ENCODE measurements around the gene IL4I1. TPM values are rescaled to one million over a fixed set of nuclear protein-coding genes. Genes with fewer than 3 reads are reported as not detected.

The IL4I1 gene
- total RNA-seq, 1 donor from 2014 or later = 0.35 TPM

GRCh38 chr19:49852631-49853126 is 44.0 kb downstream of the IL4I1 start:
- DNase-seq (ENCODE audit: low read depth) = no peak

- peak; percentile 45 for DNase-seq (ENCODE audit: low read depth)
Observed at GRCh38 chr19:49851456-49852259, 45.0 kb downstream of the IL4I1 start.

- peak; percentile 94 for DNase-seq (ENCODE audit: low read depth)
Observed at GRCh38 chr19:49850487-49851342, 46.0 kb downstream of the IL4I1 start, which contains the start of gene PTOV1. Gene PTOV1, plus strand, starts transcription at chr19:49851159.

GRCh38 chr19:49850221-49850486 is 46.5 kb downstream of the IL4I1 start:
- no peak for DNase-seq (ENCODE audit: low read depth)

- DNase-seq (ENCODE audit: low read depth) = no peak
Observed at GRCh38 chr19:49849433-49850220, 47.1 kb downstream of the IL4I1 start.

GRCh38 chr19:49848938-49849337 is 47.7 kb downstream of the IL4I1 start:
- no peak for DNase-seq (ENCODE audit: low read depth)

GRCh38 chr19:49847731-49848696 is 48.7 kb downstream of the IL4I1 start:
- peak; percentile 56 for DNase-seq (ENCODE audit: low read depth)

- no peak for DNase-seq (ENCODE audit: low read depth)
Observed at GRCh38 chr19:49846408-49846807, 50.3 kb downstream of the IL4I1 start.

GRCh38 chr19:49845414-49845813 is 51.3 kb downstream of the IL4I1 start:
- DNase-seq (ENCODE audit: low read depth) = no peak

GRCh38 chr19:49844138-49845095 is 52.3 kb downstream of the IL4I1 start:
- DNase-seq (ENCODE audit: low read depth) = no peak

GRCh38 chr19:49843265-49843664 is 53.4 kb downstream of the IL4I1 start:
- no peak for DNase-seq (ENCODE audit: low read depth)

GRCh38 chr19:49840736-49841249 is 55.9 kb downstream of the IL4I1 start:
- no peak for DNase-seq (ENCODE audit: low read depth)

GRCh38 chr19:49840321-49840720 is 56.4 kb downstream of the IL4I1 start:
- DNase-seq (ENCODE audit: low read depth) = no peak

- DNase-seq (ENCODE audit: low read depth) = no peak
Observed at GRCh38 chr19:49839713-49840112, 57.0 kb downstream of the IL4I1 start.

Small RNAs within 50 kb of the gene (microRNA-seq; reads per million reads assigned to microRNA genes)
- gene MIR4749 (0.65 reads per million), gene MIR4750 (0.97 reads per million)

Other genes with a start within 250 kb of the IL4I1 start
- gene IRF3, start 231.0 kb downstream of the IL4I1 start, total RNA-seq = 34.7 and 35.8 TPM in 2 replicates
- gene BCL2L12, start 231.0 kb downstream of the IL4I1 start, total RNA-seq = 11.4 and 11.8 TPM in 2 replicates
- gene PRMT1, start 219.6 kb downstream of the IL4I1 start, total RNA-seq = 528 and 584 TPM in 2 replicates
- gene ADM5, start 207.3 kb downstream of the IL4I1 start, total RNA-seq = 0.99 and 1.3 TPM in 2 replicates
- 1.4 and 1.7 TPM in 2 replicates for gene CPT1C, start 205.8 kb downstream of the IL4I1 start, total RNA-seq
- gene TSKS, start 133.6 kb downstream of the IL4I1 start, total RNA-seq = not detected in 2 replicates
- gene AP2A1, start 129.9 kb downstream of the IL4I1 start, total RNA-seq = 83.2 and 102 TPM in 2 replicates
- gene FUZ, start 83.6 kb downstream of the IL4I1 start, total RNA-seq = 22.6 and 26.7 TPM in 2 replicates
- gene MED25, start 78.6 kb downstream of the IL4I1 start, total RNA-seq = 22.7 and 40.1 TPM in 2 replicates
- gene PTOV1, start 45.7 kb downstream of the IL4I1 start, total RNA-seq = 161 and 176 TPM in 2 replicates
- gene PNKP, start 29.3 kb downstream of the IL4I1 start, total RNA-seq = 31.1 and 38.2 TPM in 2 replicates
- 25.0 and 25.5 TPM in 2 replicates for gene AKT1S1, start 19.5 kb downstream of the IL4I1 start, total RNA-seq
- 17.7 and 19.9 TPM in 2 replicates for gene TBC1D17, start 19.2 kb downstream of the IL4I1 start, total RNA-seq
- 31.9 and 32.8 TPM in 2 replicates for gene ATF5, start 32.3 kb upstream of the IL4I1 start, total RNA-seq
- 52.2 and 54.1 TPM in 2 replicates for gene NUP62, start 32.6 kb upstream of the IL4I1 start, total RNA-seq
- not detected in 2 replicates for gene SIGLEC11, start 64.3 kb upstream of the IL4I1 start, total RNA-seq
- gene VRK3, start 128.5 kb upstream of the IL4I1 start, total RNA-seq = 14.7 and 19.0 TPM in 2 replicates
- 8.9 and 9.7 TPM in 2 replicates for gene ZNF473, start 129.1 kb upstream of the IL4I1 start, total RNA-seq

Data from myocyte (in vitro differentiated cells).